HCT116 (cell line): ENCODE results near the gene PSME2. TPM values are rescaled to one million over a fixed set of nuclear protein-coding genes. Genes with fewer than 3 reads are reported as not detected.
A peak's percentile ranks its signal among the peaks of the same experiment; 100 is the strongest.

Experiments used
- ATAC-seq: fragments of 200-7000 bp; cut with Tn5 transposase; 2 replicates; pipeline ENCODE4 v1.9.1; 2020; ENCODE audit warnings: mild to moderate bottlenecking, moderate library complexity
- BruUV-seq: library from RNA; stranded (reverse); fragments of 400-500 nt; replicated peaks from 2 replicates; lab custom pipeline; 2021; lab: Mats Ljungman, UMichigan
- CTCF ChIA-PET: fragments of 300-600 bp; sonication (Branson Sonifier 250); formaldehyde crosslinking; loops from one replicate; lab custom pipeline; 2021; ENCODE audit warnings: antibody characterized with exemption; lab: Charles Lee
- POLR2A ChIA-PET: fragments of 300-600, 350-600 bp; sonication (Branson Sonifier 250); formaldehyde crosslinking; loops from one replicate; lab custom pipeline; 2021; ENCODE audit warnings: antibody characterized with exemption; lab: Charles Lee
- RAD21 ChIA-PET, 2 experiments: fragments of 300-600 bp; sonication (Branson Sonifier 250); formaldehyde crosslinking; loops; one replicate each; lab custom pipeline; 2023; ENCODE audit warnings: low total read pairs in 2 of 2; ENCODE audit not compliant: uncharacterized antibody in 2 of 2, unreplicated experiment in 2 of 2, low non-redundant PET in 1 of 2; lab: Charles Lee
- DNase-seq: peaks from one replicate; pipeline ENCODE4 v3.0.0-alpha.2; 2010; ENCODE audit warnings: low read depth, low spot score
- H2AFZ ChIP-seq: fragments of 200-600 bp; shearing (Covaris generic), sonication (generic); 2 replicates; pipeline ENCODE4 v1.6.1; 2017; ENCODE audit warnings: low read depth, mixed run types, mixed read lengths, antibody characterized with exemption, low read length; ENCODE audit not compliant: poor library complexity, severe bottlenecking
- H3K27ac ChIP-seq: 2 replicates; pipeline ENCODE4 v1.5.1; 2012; ENCODE audit warnings: low read depth, low read length
- H3K27me3 ChIP-seq: fragments of 200-600 bp; sonication (generic); 2 replicates; pipeline ENCODE4 v1.6.1; 2016; ENCODE audit warnings: mixed run types, low read length, mixed read lengths; ENCODE audit not compliant: insufficient read depth
- H3K36me3 ChIP-seq, 2 experiments: fragments of 200-500 bp in 1 of 2; fragments of 200-600 bp in 1 of 2; sonication (Bioruptor generic) in 1 of 2; sonication (generic) in 1 of 2; 2 replicates each; pipeline versions ENCODE4 v1.5.1 to v1.6.1; 2014 to 2016; ENCODE audit warnings: low read length in 2 of 2, inconsistent platforms in 1 of 2, mixed read lengths in 1 of 2, mixed run types in 1 of 2; ENCODE audit not compliant: insufficient read depth in 2 of 2, control insufficient read depth in 1 of 2
- H3K4me1 ChIP-seq, 2 experiments: fragments of 200-600 bp in 1 of 2; sonication (generic) in 1 of 2; 2 replicates each; pipeline versions ENCODE4 v1.5.1 to v1.6.1; 2012 to 2017; ENCODE audit warnings: low read length in 2 of 2, inconsistent platforms in 1 of 2, mild to moderate bottlenecking in 1 of 2, mixed read lengths in 1 of 2, mixed run types in 1 of 2, moderate library complexity in 1 of 2; ENCODE audit not compliant: insufficient read depth in 2 of 2, control insufficient read depth in 1 of 2
- H3K4me2 ChIP-seq: fragments of 200-600 bp; sonication (generic); 2 replicates; pipeline ENCODE4 v1.6.1; 2017; ENCODE audit warnings: mixed run types, low read length, mixed read lengths
- H3K4me3 ChIP-seq, 2 experiments: fragments of 200-600 bp in 1 of 2; sonication (generic) in 1 of 2; replicated peaks in 1 of 2; 2 replicates each; pipeline ENCODE4 v1.5.1; 2011 to 2016; ENCODE audit warnings: low read length in 2 of 2, control low read depth in 1 of 2, low read depth in 1 of 2, mild to moderate bottlenecking in 1 of 2, mixed read lengths in 1 of 2, mixed run types in 1 of 2
- H3K79me2 ChIP-seq: fragments of 200-600 bp; sonication (generic); 2 replicates; pipeline ENCODE4 v1.6.1; 2017; ENCODE audit warnings: mild to moderate bottlenecking, mixed run types, low read length, moderate library complexity, mixed read lengths; ENCODE audit not compliant: insufficient read depth
- H3K9ac ChIP-seq: fragments of 200-600 bp; sonication (generic); 2 replicates; pipeline ENCODE4 v1.6.1; 2016; ENCODE audit warnings: low read length, mixed read lengths
- H3K9me2 ChIP-seq: fragments of 200-600 bp; sonication (generic), shearing (Covaris generic); 2 replicates; pipeline ENCODE4 v1.6.1; 2017; ENCODE audit warnings: mixed run types, mild to moderate bottlenecking, moderate library complexity; ENCODE audit not compliant: insufficient read depth
- H3K9me3 ChIP-seq, 2 experiments: fragments of 200-500 bp in 1 of 2; fragments of 200-600 bp in 1 of 2; sonication (Bioruptor generic) in 1 of 2; sonication (generic) in 1 of 2; 2 replicates each; pipeline ENCODE4 v1.6.1; 2014 to 2017; ENCODE audit warnings: low read length in 2 of 2, mixed read lengths in 2 of 2, inconsistent platforms in 1 of 2, low read depth in 1 of 2, mild to moderate bottlenecking in 1 of 2, mixed run types in 1 of 2, moderate library complexity in 1 of 2; ENCODE audit not compliant: control insufficient read depth in 1 of 2, insufficient read depth in 1 of 2
- H4K20me1 ChIP-seq: fragments of 200-600 bp; sonication (generic), shearing (Covaris generic); 2 replicates; pipeline ENCODE4 v1.6.1; 2017; ENCODE audit warnings: mixed run types, mild to moderate bottlenecking, moderate library complexity; ENCODE audit not compliant: insufficient read depth
- CBX3 ChIP-seq: IDR thresholded peaks from 2 replicates; pipeline ENCODE4 v1.6.1; 2012; ENCODE audit warnings: low read depth
- CEBPB ChIP-seq: IDR thresholded peaks from 2 replicates; pipeline ENCODE4 v1.6.1; 2012; ENCODE audit warnings: low read depth
- CTCF ChIP-seq, 3 experiments: fragments of 200-600 bp in 1 of 3; sonication (generic) in 1 of 3; IDR thresholded peaks in 2 of 3; conservative IDR thresholded peaks in 1 of 3; 2 replicates each; pipeline ENCODE4 v1.5.1; 2012 to 2017; ENCODE audit warnings: low read depth in 2 of 3, low read length in 2 of 3, antibody characterized with exemption in 1 of 3, borderline replicate concordance in 1 of 3, control low read depth in 1 of 3, mild to moderate bottlenecking in 1 of 3, mixed read lengths in 1 of 3, mixed run types in 1 of 3, moderate library complexity in 1 of 3; ENCODE audit not compliant: insufficient read depth in 1 of 3
- FOSL1 ChIP-seq: IDR thresholded peaks from 2 replicates; pipeline ENCODE4 v1.6.1; 2012; ENCODE audit warnings: low read depth
- JUND ChIP-seq: IDR thresholded peaks from 2 replicates; pipeline ENCODE4 v1.6.1; 2012
- MAX ChIP-seq: IDR thresholded peaks from 2 replicates; pipeline ENCODE4 v1.6.1; 2012
- POLR2A ChIP-seq: IDR thresholded peaks from 2 replicates; pipeline ENCODE4 v1.7.0; 2011; ENCODE audit warnings: borderline replicate concordance; ENCODE audit not compliant: insufficient read depth, insufficient read length; ENCODE audit errors: extremely low read depth
- RAD21 ChIP-seq: IDR thresholded peaks from 2 replicates; pipeline ENCODE4 v1.6.1; 2012; ENCODE audit warnings: low read depth, mild to moderate bottlenecking
- REST ChIP-seq: IDR thresholded peaks from 2 replicates; pipeline ENCODE4 v1.6.1; 2012; ENCODE audit warnings: low read depth
- YY1 ChIP-seq: IDR thresholded peaks from 2 replicates; pipeline ENCODE4 v1.6.1; 2011; ENCODE audit warnings: low read length, low read depth, moderate library complexity, mild to moderate bottlenecking; ENCODE audit not compliant: insufficient replicate concordance; ENCODE audit errors: extremely low read depth
- ZBTB33 ChIP-seq: IDR thresholded peaks from 2 replicates; pipeline ENCODE4 v1.6.1; 2011; ENCODE audit warnings: mild to moderate bottlenecking, low read length, moderate library complexity; ENCODE audit not compliant: insufficient replicate concordance; ENCODE audit errors: extremely low read depth
- ZNF274 ChIP-seq: fragments of 200-500 bp; sonication (Bioruptor generic); IDR thresholded peaks from 2 replicates; pipeline ENCODE4 v1.6.1; 2014; ENCODE audit warnings: mild to moderate bottlenecking, low read depth, low read length, inconsistent platforms
- intact Hi-C: fragments of 100-400 bp; cut with micrococcal nuclease; formaldehyde crosslinking; loops from 2 replicates; pipeline ENCODE4 v1.10.0; 2022
- total RNA-seq: library from RNA; stranded (reverse); gene quantifications from one replicate; pipeline ENCODE4 v1.2.1, GENCODE V29; 2021; ENCODE audit not compliant: unreplicated experiment

The PSME2 gene
- total RNA-seq, 1 experiment from 2014 or later: 160 TPM

- ATAC-seq (no peak), DNase-seq (no peak)
- no peaks in the 10 kb centered on the region for H3K9me2 ChIP-seq
- no peak overlapping the region for H2AFZ ChIP-seq
- peaks cover 15 to 19% of the 10 kb centered on the region in 2 experiments for H3K36me3 ChIP-seq
- ChIA-PET RAD21 (no interaction called here), POLR2A (interaction anchor here (1.4 kb wide), 1 partner anchor 9 kb away, joined by 6 read pairs; the partner anchor contains the start of genes DCAF11 and NRL), CTCF (interaction anchor here (1.0 kb wide), 1 partner anchor 9 kb away, joined by 3 read pairs; the partner anchor contains the start of genes DCAF11 and NRL)
- no peak overlapping the region for H3K27ac ChIP-seq
- no peak overlapping the region for H3K4me2 ChIP-seq
- TF ChIP-seq FOSL1 (no peak), YY1 (no peak), MAX (no peak), CTCF (IDR thresholded peaks at IDR 0.05 in 2 of 3, conservative IDR thresholded peaks at IDR 0.05 in 1 of 3; ENCODE audit: borderline replicate concordance in 1 of 3, insufficient read depth in 1 of 3, low read depth in 2 of 3, low read length in 2 of 3) (no peak), POLR2A (no peak), ZBTB33 (no peak), REST (no peak), RAD21 (no peak), CEBPB (no peak), CBX3 (no peak), ZNF274 (no peak), JUND (no peak)
- H3K4me1 ChIP-seq: no peaks in the 10 kb centered on the region
- intact Hi-C loops: no loop called here
- no peaks in the 10 kb centered on the region for H4K20me1 ChIP-seq
- no peaks in the 10 kb centered on the region for H3K79me2 ChIP-seq
- H3K4me3 ChIP-seq: no peak overlapping the region
- no peaks in the 10 kb centered on the region for H3K9me3 ChIP-seq
- H3K9ac ChIP-seq: no peak overlapping the region
- TSS peak; percentile 52 for BruUV-seq
- H3K27me3 ChIP-seq: no peaks in the 10 kb centered on the region
Observed at GRCh38 chr14:24123424-24124417, 22.7 kb downstream of the PSME2 start.
